NK-92 (cell line): ENCODE data around the gene SLC35F5.
"Not testable (repeated sequence)": the region's sequence is repeated elsewhere in the genome, so short reads cannot be mapped to it uniquely, and the experiment has no call there.

Experiments
- DNase-seq: peaks from one replicate; lab custom pipeline; 2025; ENCODE audit not compliant: unreplicated experiment; lab: John Stamatoyannopoulos, UW

SLC35F5 gene

GRCh38 chr2:113756355-113757137, at the start of gene SLC35F5:
SLC35F5 (minus strand) TSS chr2:113756642; CDS start chr2:113756409, 233 bp downstream.
- DNase-seq: peak; percentile 57

- no peak for DNase-seq
These were observed 42.9 kb upstream of the SLC35F5 start for GRCh38 chr2:113799375-113799774.

- DNase-seq: no peak
These were observed 40.8 kb upstream of the SLC35F5 start for GRCh38 chr2:113797237-113797636.

GRCh38 chr2:113796592-113797175, 40.2 kb upstream of the SLC35F5 start:
- no peak for DNase-seq

GRCh38 chr2:113795405-113795920, 39.0 kb upstream of the SLC35F5 start:
- DNase-seq: no peak

GRCh38 chr2:113791697-113792590, 35.5 kb upstream of the SLC35F5 start:
- no peak for DNase-seq

- no peak for DNase-seq
These were observed 28.6 kb upstream of the SLC35F5 start for GRCh38 chr2:113784823-113785744.

- no peak for DNase-seq
These were observed 24.0 kb upstream of the SLC35F5 start for GRCh38 chr2:113780472-113780871.

GRCh38 chr2:113777371-113777770, 20.9 kb upstream of the SLC35F5 start:
- DNase-seq: no peak

- no peak for DNase-seq
These were observed 20.5 kb upstream of the SLC35F5 start for GRCh38 chr2:113776949-113777348.

GRCh38 chr2:113774616-113775015, 18.2 kb upstream of the SLC35F5 start:
- not testable (repeated sequence) for DNase-seq

GRCh38 chr2:113770929-113771328, 14.5 kb upstream of the SLC35F5 start:
- DNase-seq: no peak

GRCh38 chr2:113769555-113769954, 13.1 kb upstream of the SLC35F5 start:
- no peak for DNase-seq

GRCh38 chr2:113768770-113769169, 12.3 kb upstream of the SLC35F5 start:
- no peak for DNase-seq

GRCh38 chr2:113767811-113768460, 11.5 kb upstream of the SLC35F5 start:
- DNase-seq: no peak

GRCh38 chr2:113765276-113765675, 8.8 kb upstream of the SLC35F5 start:
- DNase-seq: no peak

GRCh38 chr2:113762377-113763118, 6.1 kb upstream of the SLC35F5 start:
- DNase-seq: no peak

- no peak for DNase-seq
These were observed 4.0 kb upstream of the SLC35F5 start for GRCh38 chr2:113760400-113760799.

GRCh38 chr2:113757138-113757657, 756 bp upstream of the SLC35F5 start:
- no peak for DNase-seq
